GM19240 (cell line): ENCODE data around the gene WWOX.

Source experiments
- DNase-seq: peaks from one replicate; pipeline ENCODE4 v3.0.0; 2011; ENCODE audit warnings: low spot score; ENCODE audit not compliant: insufficient read length

Gene WWOX

DNA sequence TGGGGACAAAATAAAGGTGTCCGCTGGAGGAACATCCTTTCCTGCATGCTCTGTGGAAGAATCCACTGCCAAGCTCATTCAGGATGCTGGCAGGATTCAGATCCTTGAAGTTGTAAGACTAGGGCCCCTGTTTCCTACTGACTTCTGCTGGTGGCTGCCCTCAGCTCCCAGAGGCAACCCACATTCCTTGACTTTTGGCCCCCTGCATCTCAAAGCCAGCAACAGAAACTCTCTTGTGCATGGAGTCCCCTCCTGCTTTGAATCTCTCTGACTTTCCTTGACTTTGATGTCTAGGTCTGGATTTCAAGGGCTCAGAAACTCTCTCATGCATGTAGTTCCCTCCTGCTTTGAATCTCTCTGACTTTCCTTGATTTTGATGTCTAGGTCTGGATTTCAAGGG lies 461.5 kb downstream of the WWOX start:
- no peak for DNase-seq

DNA sequence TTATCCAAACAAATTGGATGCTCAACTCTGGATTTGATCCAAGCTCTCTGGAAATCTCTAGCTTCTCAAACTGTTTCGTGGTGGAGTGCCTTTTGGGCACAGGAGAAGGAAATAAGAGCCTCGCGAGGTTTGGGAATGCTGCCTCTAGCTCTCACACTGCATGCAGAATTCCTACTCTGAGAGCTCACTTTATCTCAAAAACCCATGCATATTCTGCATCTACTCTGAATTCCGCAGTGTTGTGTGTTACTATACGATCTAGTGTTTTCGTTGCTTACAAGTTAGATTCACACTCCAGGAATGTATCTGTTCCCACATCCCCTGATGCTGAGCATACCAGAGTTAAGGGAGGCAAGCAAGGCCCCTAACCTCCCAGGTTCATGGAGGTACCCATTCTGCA lies 462.7 kb downstream of the WWOX start:
- DNase-seq = no peak

DNA sequence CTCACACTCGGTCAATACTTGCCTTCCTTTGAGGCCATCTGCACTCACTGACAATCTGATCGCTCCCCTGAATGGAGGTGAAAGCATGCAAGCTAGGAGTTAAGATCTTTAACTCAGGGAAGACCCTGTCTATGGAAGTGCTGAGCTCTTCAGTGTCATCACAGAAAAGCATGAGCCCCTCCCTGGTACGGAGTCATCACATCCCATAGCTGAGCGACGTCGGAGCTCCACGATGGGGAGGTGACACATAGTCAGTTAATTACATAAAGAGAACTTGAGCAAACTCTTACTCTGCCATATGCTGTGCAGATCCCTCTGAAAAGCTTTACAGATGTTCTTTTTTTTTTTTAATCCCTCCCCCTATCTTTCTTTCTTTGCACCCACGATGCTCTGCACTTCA lies 463.2 kb downstream of the WWOX start:
- DNase-seq = no peak

DNA sequence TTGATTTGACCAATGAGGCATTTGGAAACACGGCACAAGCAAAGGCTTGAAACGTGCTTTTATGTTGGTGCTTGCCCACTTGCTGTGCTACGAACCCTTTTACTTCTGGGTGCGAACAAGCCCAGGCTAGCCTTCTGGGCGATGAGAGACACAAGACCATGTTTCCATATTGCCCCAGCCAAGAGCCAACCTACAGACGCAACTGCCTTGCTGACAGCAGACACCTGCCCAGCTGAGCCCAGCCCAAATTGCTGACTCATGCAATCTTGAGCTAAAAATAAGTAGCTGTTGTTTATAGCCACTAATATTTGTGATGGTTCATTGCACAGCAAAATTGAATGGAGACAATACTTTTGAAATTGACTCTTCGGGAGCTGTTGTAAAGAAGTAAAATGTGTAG lies 464.5 kb downstream of the WWOX start:
- no peak for DNase-seq

DNA sequence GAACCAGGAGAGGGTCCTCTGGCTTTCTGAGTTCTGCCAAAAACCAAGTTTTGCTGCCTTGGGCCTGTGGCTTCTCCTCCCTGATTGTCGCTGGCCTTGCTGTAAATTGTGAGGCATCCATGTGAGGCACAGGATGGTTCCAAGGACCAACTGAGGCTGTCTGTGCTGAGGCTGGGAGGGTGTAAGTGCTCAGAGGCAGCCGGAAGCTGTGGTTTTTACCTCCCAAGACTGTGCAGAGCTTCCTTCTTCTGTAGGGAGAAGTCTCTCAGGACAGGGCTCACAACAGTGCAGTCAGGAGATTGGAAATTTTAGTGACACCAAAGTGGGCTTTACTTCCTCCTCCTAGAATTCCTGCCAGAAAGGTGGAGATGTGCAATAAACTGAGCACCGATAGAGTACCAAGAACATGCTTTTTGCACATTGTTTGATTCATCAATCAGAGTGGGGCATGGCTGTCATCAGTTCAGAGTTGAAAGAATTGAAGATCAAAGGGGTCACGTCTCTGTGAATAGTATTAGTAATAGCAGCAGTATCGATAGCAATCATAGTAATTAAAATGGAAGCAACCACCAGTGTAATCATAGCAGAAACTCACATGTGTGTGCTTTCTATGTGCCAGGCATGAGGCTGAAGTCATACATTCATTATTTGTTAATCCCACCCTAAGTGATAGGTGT lies 467.1 kb downstream of the WWOX start:
- DNase-seq = no peak

DNA sequence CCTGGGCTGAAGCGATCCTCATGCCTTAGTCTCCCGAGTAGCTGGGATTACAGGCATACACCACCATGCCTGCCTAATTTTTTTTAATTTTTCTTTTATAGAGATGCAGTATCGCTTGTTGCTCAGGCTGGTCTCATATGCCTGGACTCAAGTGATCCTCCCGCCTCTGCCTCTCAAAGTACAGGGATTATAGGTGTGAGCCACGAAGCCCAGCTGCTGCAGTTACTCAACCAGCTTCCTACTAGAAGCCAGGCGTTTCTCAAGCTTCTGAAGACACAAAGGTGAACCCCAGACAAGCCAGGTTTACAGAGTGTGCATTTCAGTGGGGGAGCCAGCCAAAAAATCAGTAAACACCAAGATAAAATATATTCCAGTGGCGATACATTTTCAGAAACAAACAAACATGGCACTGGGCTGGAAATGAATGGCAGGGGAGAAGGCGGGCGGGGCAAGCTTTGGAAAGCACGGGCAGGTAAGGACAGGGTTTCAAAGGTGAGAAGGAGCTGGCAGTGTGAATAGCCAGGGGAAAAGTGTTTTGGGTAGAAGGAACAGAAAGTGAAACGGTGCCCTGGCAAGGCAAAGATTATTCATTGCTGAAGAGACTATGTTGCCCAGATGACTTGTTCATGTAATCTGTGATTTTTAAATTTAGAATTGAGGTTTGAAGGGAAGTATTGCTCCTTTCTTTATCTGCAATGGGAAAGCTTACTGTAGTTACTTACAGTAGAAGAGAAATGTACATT lies 471.1 kb downstream of the WWOX start:
- no peak for DNase-seq

DNA sequence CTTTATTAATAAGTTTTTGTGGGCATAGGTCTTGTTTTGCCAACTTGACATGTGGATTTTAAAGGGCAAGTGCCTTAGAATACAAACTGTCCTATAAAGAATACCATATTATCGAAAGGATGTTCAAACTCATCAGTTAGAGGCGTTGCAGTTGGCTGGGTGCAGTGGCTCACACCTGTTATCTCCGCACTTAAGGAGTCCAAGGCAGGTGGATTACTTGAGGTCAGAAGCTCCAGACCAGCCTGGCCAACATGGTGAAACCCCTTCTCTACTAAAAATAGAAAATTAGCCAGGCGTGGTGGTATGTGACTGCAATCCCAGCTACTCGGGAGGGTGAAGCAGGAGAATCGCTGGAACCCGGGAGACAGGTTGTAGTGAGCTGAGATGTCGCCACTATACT lies 472.0 kb downstream of the WWOX start:
- no peak for DNase-seq

DNA sequence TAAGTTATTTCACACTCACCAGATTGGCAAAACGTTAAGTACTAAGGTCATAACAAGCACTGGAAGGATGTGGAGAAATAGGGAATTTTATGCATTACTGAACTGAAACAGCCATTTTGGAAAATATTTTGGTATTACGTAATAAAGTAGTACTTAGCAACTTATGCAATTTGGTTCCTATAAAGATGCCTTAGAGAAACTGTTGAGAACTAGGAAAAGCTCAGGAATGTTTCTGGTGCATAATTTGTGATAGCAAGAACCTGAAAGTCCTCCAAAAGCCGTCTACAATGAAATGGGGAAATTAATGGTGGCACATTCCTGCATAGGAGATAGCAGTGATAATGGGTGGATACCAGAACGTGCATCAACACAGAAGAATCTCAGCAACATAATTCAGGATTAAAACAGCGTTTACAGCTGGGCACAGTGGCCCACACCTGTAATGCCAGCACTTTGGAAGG lies 472.5 kb downstream of the WWOX start:
- no peak for DNase-seq

DNA sequence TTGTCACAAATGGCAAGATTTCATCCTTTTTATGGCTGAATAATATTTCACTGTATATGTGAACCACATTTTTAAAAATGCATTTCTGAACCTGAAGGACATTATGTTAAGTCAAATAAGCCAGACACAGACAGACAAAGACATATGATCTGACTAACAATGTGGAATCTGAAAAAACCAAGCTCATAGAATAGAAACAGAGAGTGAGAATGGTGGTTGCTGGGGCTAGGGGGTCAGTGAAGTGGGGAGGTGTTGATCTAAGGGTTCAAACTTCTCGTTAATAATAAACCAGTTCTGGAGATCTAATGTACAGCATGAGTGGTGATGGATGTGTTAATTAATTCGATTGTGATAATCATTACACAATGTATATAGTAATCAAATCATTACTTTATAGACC lies 475.1 kb downstream of the WWOX start:
- DNase-seq = no peak

DNA sequence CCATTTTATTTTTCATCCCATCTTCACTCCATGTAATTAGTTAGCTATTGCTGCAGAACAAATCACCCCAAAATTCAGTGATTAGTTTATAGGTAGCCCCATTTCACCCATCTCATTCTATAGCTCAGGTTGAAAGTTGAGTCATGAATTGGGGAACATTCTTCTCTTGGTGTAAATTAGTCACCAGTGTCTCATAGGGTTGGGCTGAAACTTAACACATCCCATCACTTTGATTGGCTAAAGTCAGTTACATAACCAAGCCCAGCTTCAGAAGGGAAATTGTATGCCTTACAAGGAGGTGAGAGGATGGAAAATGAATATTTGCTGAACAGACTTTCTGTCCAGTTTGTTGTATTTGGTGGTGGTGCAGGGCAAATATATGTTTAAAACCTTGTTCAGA lies 477.5 kb downstream of the WWOX start:
- DNase-seq = no peak

DNA sequence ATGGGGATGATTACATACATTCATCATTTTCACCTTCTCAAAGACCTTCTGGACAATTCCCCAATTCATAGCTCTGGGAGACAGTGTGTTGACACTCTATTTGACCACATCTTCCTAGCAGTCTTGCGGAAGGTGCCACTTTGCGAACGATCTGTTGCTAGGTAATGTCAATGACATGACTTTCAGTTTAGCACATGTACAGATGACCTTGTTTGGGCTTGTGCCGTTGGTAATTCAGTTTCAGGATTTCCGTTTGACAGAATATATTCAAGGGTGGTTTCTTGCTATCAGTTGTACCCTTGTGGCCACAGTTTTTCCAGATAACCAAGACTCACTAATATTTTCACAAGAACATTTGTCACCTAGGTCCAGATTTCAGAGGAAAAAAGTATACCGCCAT lies 478.2 kb downstream of the WWOX start:
- DNase-seq = no peak

DNA sequence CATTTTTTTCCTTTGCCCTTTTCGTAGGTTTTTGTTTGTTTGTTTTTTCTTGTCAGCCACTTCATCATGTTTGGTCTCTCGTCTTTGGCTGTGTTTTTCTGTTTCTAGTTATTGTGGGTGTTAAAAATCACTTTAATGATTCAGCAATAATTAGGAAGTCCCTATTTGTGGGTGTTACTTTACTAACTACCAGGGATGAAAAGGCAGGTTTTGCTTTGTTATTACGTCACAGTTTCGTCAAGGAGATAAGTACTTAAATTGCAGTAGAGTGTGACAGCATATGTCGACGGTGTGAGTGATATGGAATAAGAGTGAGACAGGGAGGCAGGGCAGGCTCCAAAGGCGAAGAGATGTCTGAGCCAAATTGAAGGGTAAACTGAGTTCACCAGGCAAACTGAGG lies 479.6 kb downstream of the WWOX start:
- no peak for DNase-seq

DNA sequence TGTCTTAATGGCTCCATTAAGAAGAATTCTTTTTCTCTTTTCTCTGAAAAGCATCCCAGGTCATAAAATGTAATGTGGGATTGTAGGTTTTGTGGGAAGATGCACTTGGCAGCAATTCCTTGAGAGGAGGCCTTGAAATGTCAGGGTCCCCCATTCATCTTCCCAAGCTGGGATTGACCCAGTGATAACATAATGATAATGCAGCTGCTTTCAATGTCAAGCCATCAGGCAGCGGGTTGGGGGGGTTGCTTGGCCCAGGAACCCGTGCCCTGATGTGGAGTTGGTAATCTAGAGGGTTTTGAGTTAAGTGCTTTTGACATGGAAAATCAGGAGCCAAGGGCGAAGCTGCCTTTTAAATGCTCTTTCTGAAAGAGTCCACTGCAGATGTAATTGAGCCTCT lies 484.0 kb downstream of the WWOX start:
- no peak for DNase-seq

DNA sequence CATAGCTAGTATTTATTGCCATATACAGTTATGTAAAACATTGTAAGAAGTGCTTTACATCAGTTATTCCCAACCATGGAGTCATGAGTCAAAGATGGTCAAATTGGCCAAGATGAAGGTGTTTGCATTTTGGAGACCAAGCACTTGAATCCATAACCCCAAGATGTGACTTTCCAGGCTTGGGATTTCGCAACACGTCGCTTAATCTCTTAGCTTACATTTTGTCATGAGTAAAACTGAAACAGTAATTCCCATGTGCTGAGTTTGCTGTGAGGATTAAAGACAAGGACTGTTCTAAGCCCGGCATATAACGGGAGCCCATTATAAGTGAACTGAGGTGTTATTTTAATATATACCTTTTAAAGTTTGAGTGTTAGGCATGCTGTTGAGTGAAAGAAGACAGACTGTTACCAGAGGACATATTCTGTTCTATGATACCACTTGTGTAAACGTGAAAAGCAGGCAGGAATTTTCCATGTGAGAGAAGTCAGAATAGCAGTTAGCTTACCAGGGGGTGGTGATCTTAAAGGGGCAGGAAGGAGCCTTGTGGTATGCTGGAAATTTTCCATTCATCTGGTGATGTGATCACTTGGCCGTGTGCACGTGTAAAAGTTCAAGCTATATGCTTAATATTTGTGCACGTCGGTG lies 484.9 kb downstream of the WWOX start:
- DNase-seq = no peak

DNA sequence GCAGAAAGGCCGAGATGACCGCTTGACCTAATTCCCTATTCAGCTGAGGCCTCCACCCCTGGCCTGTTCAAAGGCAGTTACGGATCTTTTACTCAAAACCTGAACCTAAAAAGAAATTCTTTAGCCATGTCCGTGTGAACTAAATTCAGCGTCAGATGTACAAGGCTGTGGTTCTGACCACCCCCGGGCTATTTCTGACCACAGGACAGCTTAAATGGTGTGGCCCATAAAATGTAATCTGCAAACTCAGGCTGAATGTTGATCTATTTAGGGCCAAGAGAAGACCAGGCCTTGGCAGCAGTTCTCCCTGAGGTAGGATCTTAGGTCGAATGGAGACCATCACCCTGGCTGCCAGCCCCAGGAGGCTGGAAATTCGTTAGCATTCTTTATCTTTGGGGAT lies 485.5 kb downstream of the WWOX start:
- DNase-seq = no peak

DNA sequence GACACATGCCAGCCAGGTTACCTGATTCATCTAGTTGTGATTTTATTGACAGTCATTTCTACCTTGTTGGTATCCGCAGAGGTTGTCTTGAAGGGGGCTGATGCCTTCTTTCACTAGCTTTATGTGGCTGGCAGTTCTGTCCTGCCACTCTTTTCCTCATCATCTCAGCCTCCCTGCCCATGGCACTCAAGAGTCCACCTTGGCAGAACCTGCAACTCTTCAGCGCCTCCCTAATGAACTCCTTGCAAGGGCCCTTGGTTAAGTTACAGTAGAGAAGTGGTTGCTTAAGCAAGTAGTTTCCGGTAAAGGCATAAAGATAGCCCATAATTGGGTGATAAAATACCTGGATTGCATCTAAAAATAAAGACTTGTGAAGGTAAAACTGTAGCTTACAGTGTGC lies 489.9 kb downstream of the WWOX start:
- DNase-seq = no peak

DNA sequence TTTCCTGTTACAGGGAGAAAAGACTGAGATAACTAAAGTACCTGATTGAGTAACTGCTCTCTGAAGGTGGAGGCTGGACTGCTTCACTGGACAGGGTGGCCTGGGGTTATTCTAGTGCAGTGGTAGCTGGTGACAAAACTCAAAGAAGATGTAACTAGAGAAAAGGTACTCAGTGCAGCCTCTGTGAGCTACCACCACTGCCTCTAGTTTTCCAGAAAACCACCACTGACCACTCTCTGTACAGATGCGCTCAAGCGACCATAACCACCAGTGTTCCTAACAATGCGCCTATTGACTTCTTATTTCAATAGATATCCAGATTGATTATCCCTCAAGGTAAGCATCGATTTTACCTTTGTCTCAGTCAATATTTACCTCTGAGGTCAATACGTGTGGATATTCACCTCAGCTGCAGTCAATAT lies 492.2 kb downstream of the WWOX start:
- DNase-seq = no peak

DNA sequence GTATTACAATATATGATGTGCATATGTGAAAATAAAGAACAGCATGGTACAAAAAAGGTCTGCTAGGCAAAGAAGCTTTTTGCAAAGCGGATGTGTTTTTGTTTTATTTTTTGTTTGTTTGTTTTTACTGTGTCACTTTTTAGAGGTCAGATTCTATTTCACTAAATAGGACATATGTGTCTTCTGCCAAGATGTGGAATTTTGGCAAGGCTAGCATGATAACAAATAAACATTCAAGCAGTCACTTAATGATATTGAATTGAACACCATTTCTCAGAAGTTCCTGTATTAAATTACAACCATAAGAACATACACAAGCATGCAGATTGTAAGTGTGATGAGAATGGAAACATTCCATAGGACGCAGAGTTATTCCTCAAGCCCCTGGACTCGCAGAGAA lies 492.7 kb downstream of the WWOX start:
- no peak for DNase-seq

DNA sequence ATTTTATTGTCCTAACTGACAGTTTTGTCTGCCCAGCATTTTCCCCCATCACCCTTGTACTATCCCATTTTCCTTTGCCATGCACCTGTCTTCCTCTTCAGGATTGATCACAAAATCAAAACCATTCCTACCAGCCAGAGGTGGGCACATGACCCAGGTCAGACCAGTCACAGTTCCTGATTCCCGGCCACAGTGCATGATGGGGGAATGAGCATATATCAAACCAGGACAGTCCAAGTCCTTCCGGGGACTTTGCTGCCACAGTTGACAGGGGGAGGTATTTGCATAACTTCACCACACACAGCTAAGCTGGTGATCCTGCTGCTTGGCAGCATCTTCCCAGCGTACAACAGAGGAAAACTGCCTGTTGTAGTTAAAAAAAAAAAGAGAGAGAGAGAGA lies 493.9 kb downstream of the WWOX start:
- DNase-seq = no peak

DNA sequence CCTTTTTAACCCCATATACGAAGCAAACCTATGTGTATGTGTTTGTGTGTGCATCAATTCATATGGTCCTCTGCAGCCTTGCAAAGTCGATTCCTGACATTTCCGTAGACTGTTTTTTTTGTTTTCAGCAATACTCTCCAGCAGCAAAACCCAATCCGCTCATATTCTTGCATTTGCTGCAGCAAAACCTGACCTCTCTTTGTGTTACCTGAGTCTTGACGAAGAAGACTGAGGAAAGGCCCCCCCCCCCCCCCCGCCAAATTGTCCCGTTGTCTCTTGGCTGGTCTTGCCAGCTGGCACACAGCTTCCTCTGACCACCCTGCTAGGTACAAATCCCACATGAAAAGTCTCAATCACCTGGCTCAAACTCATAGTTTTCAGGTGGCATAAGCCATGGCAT lies 494.7 kb downstream of the WWOX start:
- DNase-seq = no peak

DNA sequence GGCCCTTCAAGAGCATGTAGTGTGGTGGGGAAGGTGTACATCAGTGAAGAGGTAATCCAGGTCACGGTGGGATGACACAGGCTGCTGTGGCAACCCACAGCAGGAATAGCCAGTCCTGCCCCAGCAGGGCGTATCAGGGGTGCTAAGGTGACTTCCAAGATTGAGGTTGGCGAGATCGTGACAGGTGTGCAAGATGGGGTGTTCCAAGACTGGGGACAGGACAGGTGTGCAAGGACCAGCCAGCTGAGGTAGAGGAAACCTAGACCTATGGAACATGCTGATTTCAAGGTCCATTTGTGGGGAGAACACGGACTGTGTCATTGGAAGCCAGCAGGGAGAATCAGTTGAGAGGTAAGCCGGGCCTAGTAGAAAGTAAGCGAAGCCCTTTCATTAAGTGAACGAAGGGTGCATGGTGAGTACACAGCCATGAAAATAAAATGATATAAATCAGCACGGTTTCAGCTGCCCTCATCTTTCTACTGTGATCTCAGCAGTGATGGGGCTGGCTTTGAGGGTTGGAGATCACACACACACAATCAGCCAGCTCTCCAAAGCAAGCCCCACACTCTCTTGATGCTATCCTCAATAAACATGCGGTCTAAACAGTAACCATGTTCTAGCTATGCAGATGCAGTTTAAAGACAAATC lies 497.0 kb downstream of the WWOX start:
- DNase-seq = no peak

DNA sequence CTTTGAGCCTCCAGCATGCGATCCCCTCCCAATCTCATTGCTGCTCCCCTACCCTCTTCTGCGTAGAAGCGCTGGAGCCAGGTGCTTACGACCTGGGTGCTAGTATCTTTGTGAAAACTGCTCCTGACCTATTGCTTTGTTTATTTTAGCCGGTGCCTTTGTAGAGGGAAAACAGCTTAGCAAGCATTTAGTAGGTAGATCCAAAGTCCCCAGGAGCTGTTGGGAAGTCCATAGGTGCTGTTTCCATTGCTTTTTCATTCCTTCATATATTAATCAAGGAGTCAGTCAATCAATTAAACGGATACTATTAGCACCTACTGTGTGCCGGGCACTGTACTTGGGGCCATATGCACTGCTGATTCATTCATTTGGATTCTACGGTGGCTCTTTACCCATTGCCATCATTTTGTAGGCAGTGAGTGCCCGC lies 497.6 kb downstream of the WWOX start:
- DNase-seq = no peak
